ENCODE results near the gene STAB1.
"Not testable (repeated sequence)": the region's sequence is repeated elsewhere in the genome, so short reads cannot be mapped to it uniquely, and the experiment has no call there.

The STAB1 gene

GRCh38 chr3:52524752-52525679 is 29.9 kb downstream of the STAB1 start:
- peaks cover 63% of the 10 kb centered on the region for H3K36me3 ChIP-seq (ENCODE audit: control insufficient read depth, insufficient read depth, low read length)
- H3K9me3 ChIP-seq (ENCODE audit: control insufficient read depth, insufficient read depth, low read length), result no peaks in the 10 kb centered on the region
- H3K27me3 ChIP-seq (ENCODE audit: control insufficient read depth, insufficient read depth, low read length), result no peaks in the 10 kb centered on the region
- no peak overlapping the region for H3K4me3 ChIP-seq (ENCODE audit: low read depth, low read length)
- H3K4me1 ChIP-seq (ENCODE audit: control insufficient read depth, insufficient read depth, low read length), result no peaks in the 10 kb centered on the region
- H3K9ac ChIP-seq (ENCODE audit: low read depth, low read length), result no peak overlapping the region

GRCh38 chr3:52525680-52526561 is 30.8 kb downstream of the STAB1 start:
- H3K9me3 ChIP-seq (ENCODE audit: control insufficient read depth, insufficient read depth, low read length), result no peaks in the 10 kb centered on the region
- H3K27me3 ChIP-seq (ENCODE audit: control insufficient read depth, insufficient read depth, low read length), result no peaks in the 10 kb centered on the region
- H3K4me1 ChIP-seq (ENCODE audit: control insufficient read depth, insufficient read depth, low read length), result no peaks in the 10 kb centered on the region
- H3K9ac ChIP-seq (ENCODE audit: low read depth, low read length), result no peak overlapping the region
- H3K4me3 ChIP-seq (ENCODE audit: low read depth, low read length), result no peak overlapping the region
- H3K36me3 ChIP-seq (ENCODE audit: control insufficient read depth, insufficient read depth, low read length), result peaks cover 63% of the 10 kb centered on the region

GRCh38 chr3:52526671-52527038 is 31.5 kb downstream of the STAB1 start:
- H3K27me3 ChIP-seq (ENCODE audit: control insufficient read depth, insufficient read depth, low read length); H3K4me3 ChIP-seq (ENCODE audit: low read depth, low read length); H3K9ac ChIP-seq (ENCODE audit: low read depth, low read length); H3K9me3 ChIP-seq (ENCODE audit: control insufficient read depth, insufficient read depth, low read length); H3K4me1 ChIP-seq (ENCODE audit: control insufficient read depth, insufficient read depth, low read length): not testable (repeated sequence)
- H3K36me3 ChIP-seq (ENCODE audit: control insufficient read depth, insufficient read depth, low read length), result peaks cover 63% of the 10 kb centered on the region

- no peaks in the 10 kb centered on the region for H3K27me3 ChIP-seq (ENCODE audit: control insufficient read depth, insufficient read depth, low read length)
- no peak overlapping the region for H3K4me3 ChIP-seq (ENCODE audit: low read depth, low read length)
- no peaks in the 10 kb centered on the region for H3K4me1 ChIP-seq (ENCODE audit: control insufficient read depth, insufficient read depth, low read length)
- no peaks in the 10 kb centered on the region for H3K9me3 ChIP-seq (ENCODE audit: control insufficient read depth, insufficient read depth, low read length)
- H3K36me3 ChIP-seq (ENCODE audit: control insufficient read depth, insufficient read depth, low read length), result peaks cover 67% of the 10 kb centered on the region
- no peak overlapping the region for H3K9ac ChIP-seq (ENCODE audit: low read depth, low read length)
Observed at GRCh38 chr3:52527039-52527731, 32.0 kb downstream of the STAB1 start.

- no peaks in the 10 kb centered on the region for H3K9me3 ChIP-seq (ENCODE audit: control insufficient read depth, insufficient read depth, low read length)
- no peaks in the 10 kb centered on the region for H3K4me1 ChIP-seq (ENCODE audit: control insufficient read depth, insufficient read depth, low read length)
- no peak overlapping the region for H3K9ac ChIP-seq (ENCODE audit: low read depth, low read length)
- H3K27me3 ChIP-seq (ENCODE audit: control insufficient read depth, insufficient read depth, low read length), result no peaks in the 10 kb centered on the region
- no peak overlapping the region for H3K4me3 ChIP-seq (ENCODE audit: low read depth, low read length)
- peaks cover 65% of the 10 kb centered on the region for H3K36me3 ChIP-seq (ENCODE audit: control insufficient read depth, insufficient read depth, low read length)
Observed at GRCh38 chr3:52527732-52528585, 32.8 kb downstream of the STAB1 start.

GRCh38 chr3:52528586-52529375 is 33.6 kb downstream of the STAB1 start:
- no peak overlapping the region for H3K4me3 ChIP-seq (ENCODE audit: low read depth, low read length)
- H3K36me3 ChIP-seq (ENCODE audit: control insufficient read depth, insufficient read depth, low read length), result peaks cover 57% of the 10 kb centered on the region
- no peaks in the 10 kb centered on the region for H3K9me3 ChIP-seq (ENCODE audit: control insufficient read depth, insufficient read depth, low read length)
- H3K27me3 ChIP-seq (ENCODE audit: control insufficient read depth, insufficient read depth, low read length), result no peaks in the 10 kb centered on the region
- H3K4me1 ChIP-seq (ENCODE audit: control insufficient read depth, insufficient read depth, low read length), result no peaks in the 10 kb centered on the region
- H3K9ac ChIP-seq (ENCODE audit: low read depth, low read length), result no peak overlapping the region

- Histone ChIP-seq H3K36me3 (ENCODE audit: control insufficient read depth, insufficient read depth, low read length) (peaks cover 48% of the 10 kb centered on the region), H3K27me3 (ENCODE audit: control insufficient read depth, insufficient read depth, low read length) (no peaks in the 10 kb centered on the region), H3K9me3 (ENCODE audit: control insufficient read depth, insufficient read depth, low read length) (no peaks in the 10 kb centered on the region), H3K9ac (ENCODE audit: low read depth, low read length) (no peak overlapping the region), H3K4me1 (ENCODE audit: control insufficient read depth, insufficient read depth, low read length) (peaks cover under 1% of the 10 kb centered on the region), H3K4me3 (ENCODE audit: low read depth, low read length) (no peak overlapping the region)
Observed at GRCh38 chr3:52529376-52530333, 34.5 kb downstream of the STAB1 start.

GRCh38 chr3:52530918-52531826 is 36.0 kb downstream of the STAB1 start:
- H3K27me3 ChIP-seq (ENCODE audit: control insufficient read depth, insufficient read depth, low read length), result no peaks in the 10 kb centered on the region
- H3K9ac ChIP-seq (ENCODE audit: low read depth, low read length), result no peak overlapping the region
- H3K4me3 ChIP-seq (ENCODE audit: low read depth, low read length), result peak overlapping the region; percentile 66
- peaks cover 36% of the 10 kb centered on the region for H3K36me3 ChIP-seq (ENCODE audit: control insufficient read depth, insufficient read depth, low read length)
- H3K4me1 ChIP-seq (ENCODE audit: control insufficient read depth, insufficient read depth, low read length), result peaks cover 10% of the 10 kb centered on the region
- no peaks in the 10 kb centered on the region for H3K9me3 ChIP-seq (ENCODE audit: control insufficient read depth, insufficient read depth, low read length)

- H3K4me3 ChIP-seq (ENCODE audit: low read depth, low read length), result peak overlapping the region; percentile 66
- H3K27me3 ChIP-seq (ENCODE audit: control insufficient read depth, insufficient read depth, low read length), result no peaks in the 10 kb centered on the region
- H3K9me3 ChIP-seq (ENCODE audit: control insufficient read depth, insufficient read depth, low read length), result no peaks in the 10 kb centered on the region
- H3K4me1 ChIP-seq (ENCODE audit: control insufficient read depth, insufficient read depth, low read length), result peaks cover 10% of the 10 kb centered on the region
- peak overlapping the region; percentile 73 for H3K9ac ChIP-seq (ENCODE audit: low read depth, low read length)
- peaks cover 31% of the 10 kb centered on the region for H3K36me3 ChIP-seq (ENCODE audit: control insufficient read depth, insufficient read depth, low read length)
Observed at GRCh38 chr3:52531860-52532516, 36.9 kb downstream of the STAB1 start.

Measured in iPS-15b (cell line).